Keratinocyte (primary cell): ENCODE results near the gene BACH1. TPM values are rescaled to one million over a fixed set of nuclear protein-coding genes. Genes with fewer than 3 reads are reported as not detected.

ENCODE experiments used
- DNase-seq: peaks from one replicate; pipeline ENCODE4 v3.0.0-alpha.2; 2011; ENCODE audit warnings: low read depth, missing footprints, low spot score
- FAIRE-seq: peaks from 2 replicates; lab custom pipeline; 2011; peaks lifted over from hg19 to GRCh38; lab: Jason Lieb, UNC
- H2AFZ ChIP-seq: 2 replicates; pipeline ENCODE4 v1.6.0; 2012; ENCODE audit warnings: low read length, control low read depth, inconsistent platforms; ENCODE audit not compliant: control insufficient read depth
- H3K27ac ChIP-seq: 2 replicates; pipeline ENCODE4 v1.5.1; 2011; ENCODE audit warnings: low read length; ENCODE audit not compliant: control insufficient read depth, insufficient read depth
- H3K27me3 ChIP-seq: 3 replicates; pipeline ENCODE4 v1.6.0; 2011; ENCODE audit warnings: low read length; ENCODE audit not compliant: control insufficient read depth, insufficient read depth; ENCODE audit errors: extremely low read depth
- H3K36me3 ChIP-seq, 2 experiments: 2 replicates in 1 of 2; 3 replicates in 1 of 2; pipeline ENCODE4 v1.5.1; 2011; ENCODE audit warnings: low read length in 2 of 2, mild to moderate bottlenecking in 1 of 2; ENCODE audit not compliant: control insufficient read depth in 2 of 2, insufficient read depth in 2 of 2; ENCODE audit errors: extremely low read depth in 1 of 2
- H3K4me1 ChIP-seq: 3 replicates; pipeline ENCODE4 v1.5.1; 2011; ENCODE audit warnings: low read length; ENCODE audit not compliant: control insufficient read depth, insufficient read depth; ENCODE audit errors: extremely low read depth
- H3K4me2 ChIP-seq: 3 replicates; pipeline ENCODE4 v1.6.0; 2011; ENCODE audit warnings: low read depth, low read length; ENCODE audit not compliant: control insufficient read depth, insufficient read depth; ENCODE audit errors: extremely low read depth
- H3K4me3 ChIP-seq, 3 experiments: fragments of 200-600 bp in 1 of 3; sonication (generic) in 1 of 3; 2 replicates in 2 of 3; 3 replicates in 1 of 3; pipeline ENCODE4 v1.5.1; 2011 to 2016; ENCODE audit warnings: low read length in 3 of 3, mild to moderate bottlenecking in 3 of 3, control low read depth in 2 of 3, inconsistent platforms in 1 of 3, low read depth in 1 of 3, mixed read lengths in 1 of 3, mixed run types in 1 of 3, moderate library complexity in 1 of 3; ENCODE audit not compliant: control insufficient read depth in 2 of 3, insufficient read depth in 2 of 3; ENCODE audit errors: extremely low read depth in 1 of 3
- H3K79me2 ChIP-seq: 2 replicates; pipeline ENCODE4 v1.6.0; 2012; ENCODE audit warnings: low read length; ENCODE audit not compliant: control insufficient read depth, insufficient read depth
- H3K9ac ChIP-seq: 3 replicates; pipeline ENCODE4 v1.6.0; 2011; ENCODE audit warnings: low read length; ENCODE audit not compliant: control insufficient read depth, insufficient read depth; ENCODE audit errors: extremely low read depth
- H3K9me1 ChIP-seq: 3 replicates; pipeline ENCODE4 v1.6.0; 2011; ENCODE audit warnings: low read length; ENCODE audit not compliant: control insufficient read depth, insufficient read depth; ENCODE audit errors: extremely low read depth
- H3K9me3 ChIP-seq: 2 replicates; pipeline ENCODE4 v1.5.1; 2012; ENCODE audit warnings: low read depth, low read length; ENCODE audit not compliant: control insufficient read depth
- H4K20me1 ChIP-seq: 3 replicates; pipeline ENCODE4 v1.6.0; 2011; ENCODE audit warnings: low read length; ENCODE audit not compliant: control insufficient read depth, insufficient read depth; ENCODE audit errors: extremely low read depth
- EZH2 ChIP-seq: IDR thresholded peaks from one replicate; pipeline ENCODE4 v1.6.1; 2012; ENCODE audit warnings: inconsistent platforms, mild to moderate bottlenecking, low read length, moderate library complexity
- dilution Hi-C: fragments of 300-500 bp; cut with MboI; formaldehyde crosslinking; loops from one replicate; pipeline ENCODE4 v1.7.0; 2020; ENCODE audit warnings: low sequenced_read_pairs; ENCODE audit not compliant: extremely low pct_ligation_motif_present
- polyA plus RNA-seq, 5 experiments: library from polyadenylated mRNA; depleted of rRNA in 3 of 5; stranded (reverse) in 3 of 5; stranded (forward) in 1 of 5; unstranded in 1 of 5; fragments of >200 nt; gene quantifications; 1 replicate in 1 of 5; 2 replicates in 3 of 5; 3 replicates in 1 of 5; pipeline versions ENCODE4 v1.2.1 to v1.2.3, GENCODE V29; 2011 to 2012; ENCODE audit warnings: missing spikeins in 2 of 5, low read depth in 1 of 5, low replicate concordance in 1 of 5
- TF ChIP-seq, protein P1 (sequence below), 3 experiments: IDR thresholded peaks in 1 of 3; conservative IDR thresholded peaks in 1 of 3; optimal IDR thresholded peaks in 1 of 3; 2 replicates in 2 of 3; 3 replicates in 1 of 3; pipeline versions ENCODE3 to v1.5.1; 2011; ENCODE audit warnings: low read length in 3 of 3, mild to moderate bottlenecking in 3 of 3, moderate library complexity in 2 of 3, control low read depth in 1 of 3, inconsistent platforms in 1 of 3; ENCODE audit not compliant: insufficient read depth in 2 of 3; ENCODE audit errors: extremely low read depth in 1 of 3

BACH1 gene
- polyA plus RNA-seq, 1 donor (not counting 4 experiments of a cell fraction or from before 2014, with no cell fraction given), result 33.1 TPM

DNA sequence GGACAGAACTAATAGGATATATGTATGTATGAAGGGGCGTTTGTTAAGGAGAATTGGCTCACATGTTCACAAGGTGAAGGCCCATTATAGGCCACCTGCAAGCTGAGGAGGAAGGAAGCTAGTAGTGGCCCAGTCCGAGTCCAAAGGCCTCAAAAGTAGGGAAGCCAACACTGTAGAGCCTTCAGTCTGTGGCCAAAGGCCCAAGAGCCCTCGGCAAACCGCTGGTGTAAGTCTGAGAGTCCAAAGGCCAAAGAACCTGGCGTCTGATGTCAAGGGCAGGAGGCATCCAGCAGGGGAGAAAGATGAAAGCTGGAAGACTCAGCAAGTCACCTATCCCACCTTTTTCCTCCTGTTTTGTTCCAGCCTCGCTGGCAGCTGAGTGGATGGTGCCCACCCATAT is 24.5 kb downstream of the BACH1 start:
- DNase-seq (no peak), FAIRE-seq (no peak)
- TF ChIP-seq EZH2, result no peak
- TF ChIP-seq, protein P1, sequence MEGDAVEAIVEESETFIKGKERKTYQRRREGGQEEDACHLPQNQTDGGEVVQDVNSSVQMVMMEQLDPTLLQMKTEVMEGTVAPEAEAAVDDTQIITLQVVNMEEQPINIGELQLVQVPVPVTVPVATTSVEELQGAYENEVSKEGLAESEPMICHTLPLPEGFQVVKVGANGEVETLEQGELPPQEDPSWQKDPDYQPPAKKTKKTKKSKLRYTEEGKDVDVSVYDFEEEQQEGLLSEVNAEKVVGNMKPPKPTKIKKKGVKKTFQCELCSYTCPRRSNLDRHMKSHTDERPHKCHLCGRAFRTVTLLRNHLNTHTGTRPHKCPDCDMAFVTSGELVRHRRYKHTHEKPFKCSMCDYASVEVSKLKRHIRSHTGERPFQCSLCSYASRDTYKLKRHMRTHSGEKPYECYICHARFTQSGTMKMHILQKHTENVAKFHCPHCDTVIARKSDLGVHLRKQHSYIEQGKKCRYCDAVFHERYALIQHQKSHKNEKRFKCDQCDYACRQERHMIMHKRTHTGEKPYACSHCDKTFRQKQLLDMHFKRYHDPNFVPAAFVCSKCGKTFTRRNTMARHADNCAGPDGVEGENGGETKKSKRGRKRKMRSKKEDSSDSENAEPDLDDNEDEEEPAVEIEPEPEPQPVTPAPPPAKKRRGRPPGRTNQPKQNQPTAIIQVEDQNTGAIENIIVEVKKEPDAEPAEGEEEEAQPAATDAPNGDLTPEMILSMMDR (optimal IDR thresholded peaks at IDR 0.05 in 1 of 3, IDR thresholded peaks at IDR 0.05 in 1 of 3, conservative IDR thresholded peaks at IDR 0.05 in 1 of 3; ENCODE audit: extremely low read depth in 1 of 3, insufficient read depth in 2 of 3, low read length in 3 of 3), result no peak
- Histone ChIP-seq H3K27me3 (no peaks in the 10 kb centered on the region), H3K36me3 (peaks cover 11 to 36% of the 10 kb centered on the region in 2 experiments), H3K9ac (no peak overlapping the region), H3K9me1 (peaks cover 6% of the 10 kb centered on the region), H4K20me1 (peaks cover 28% of the 10 kb centered on the region), H2AFZ (no peak overlapping the region), H3K79me2 (peaks cover 89% of the 10 kb centered on the region), H3K4me1 (no peaks in the 10 kb centered on the region), H3K4me3 (no peak overlapping the region), H3K27ac (no peak overlapping the region), H3K9me3 (no peaks in the 10 kb centered on the region), H3K4me2 (no peak overlapping the region)
- dilution Hi-C loops, result no loop called here

DNA sequence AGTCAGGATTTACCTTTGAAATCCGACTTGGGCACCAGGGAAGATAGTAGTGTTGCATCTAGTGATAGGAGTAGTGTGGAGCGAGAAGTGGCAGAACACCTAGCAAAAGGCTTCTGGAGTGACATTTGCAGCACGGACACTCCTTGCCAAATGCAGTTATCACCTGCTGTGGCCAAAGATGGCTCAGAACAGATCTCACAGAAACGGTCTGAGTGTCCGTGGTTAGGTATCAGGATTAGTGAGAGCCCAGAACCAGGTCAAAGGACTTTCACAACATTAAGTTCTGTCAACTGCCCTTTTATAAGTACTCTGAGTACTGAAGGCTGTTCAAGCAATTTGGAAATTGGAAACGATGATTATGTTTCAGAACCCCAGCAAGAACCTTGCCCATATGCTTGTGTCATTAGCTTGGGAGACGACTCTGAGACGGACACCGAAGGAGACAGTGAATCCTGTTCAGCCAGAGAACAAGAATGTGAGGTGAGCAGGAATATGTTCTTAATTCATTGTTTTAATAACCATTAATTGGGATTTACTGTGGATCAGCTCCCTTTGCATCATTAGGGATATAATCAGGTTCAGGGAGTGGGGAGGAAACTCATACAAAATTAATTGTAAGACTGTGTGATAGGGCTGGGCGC is 28.3 kb downstream of the BACH1 start:
- H3K79me2 ChIP-seq, result peaks cover 67% of the 10 kb centered on the region
- H4K20me1 ChIP-seq, result peaks cover 9% of the 10 kb centered on the region

More for the DNA sequence above, 28.3 kb downstream of the BACH1 start:
- no peaks in the 10 kb centered on the region for H3K27me3 ChIP-seq
- dilution Hi-C loops, result no loop called here
- H2AFZ ChIP-seq, result no peak overlapping the region
- FAIRE-seq (no peak), DNase-seq (no peak)
- TF ChIP-seq, protein P1 (optimal IDR thresholded peaks at IDR 0.05 in 1 of 3, IDR thresholded peaks at IDR 0.05 in 1 of 3, conservative IDR thresholded peaks at IDR 0.05 in 1 of 3; ENCODE audit: extremely low read depth in 1 of 3, insufficient read depth in 2 of 3, low read length in 3 of 3), result no peak
- TF ChIP-seq EZH2, result no peak
- no peaks in the 10 kb centered on the region for H3K4me1 ChIP-seq
- no peak overlapping the region for H3K4me3 ChIP-seq
- H3K9me1 ChIP-seq, result no peaks in the 10 kb centered on the region
- H3K36me3 ChIP-seq, result peaks cover 6 to 22% of the 10 kb centered on the region in 2 experiments
- H3K9me3 ChIP-seq, result no peaks in the 10 kb centered on the region
- H3K9ac ChIP-seq, result no peak overlapping the region
- H3K4me2 ChIP-seq, result no peak overlapping the region
- no peak overlapping the region for H3K27ac ChIP-seq
